CD14-positive monocyte (primary cell): ENCODE data around the gene HAND2. TPM values are rescaled to one million over a fixed set of nuclear protein-coding genes. Genes with fewer than 3 reads are reported as not detected.

ENCODE experiments used
- DNase-seq, 3 donors: peaks; one replicate each; pipeline ENCODE4 v3.0.0-alpha.2; 2011 to 2022
- H2AFZ ChIP-seq: 2 replicates; pipeline ENCODE4 v1.6.0; 2012; ENCODE audit warnings: mild to moderate bottlenecking, low read depth, low read length, inconsistent platforms; ENCODE audit not compliant: insufficient read depth, poor library complexity, severe bottlenecking
- H3K27ac ChIP-seq, 2 donors: 1 replicate in 1 of 2; 2 replicates in 1 of 2; pipeline ENCODE4 v1.5.1; 2012 to 2013; ENCODE audit warnings: low read length in 2 of 2, control low read depth in 1 of 2, inconsistent platforms in 1 of 2, low read depth in 1 of 2, mild to moderate bottlenecking in 1 of 2
- H3K27me3 ChIP-seq, 2 donors: one replicate each; pipeline versions ENCODE4 v1.6.0 to v1.6.1; 2011 to 2013; ENCODE audit warnings: low read length in 2 of 2; ENCODE audit not compliant: control insufficient read depth in 2 of 2, insufficient read depth in 2 of 2
- H3K36me3 ChIP-seq, 2 donors: replicated peaks in 1 of 2; 1 replicate in 1 of 2; 2 replicates in 1 of 2; pipeline versions ENCODE4 v1.5.1 to v1.6.1; 2012 to 2013; ENCODE audit warnings: low read length in 2 of 2, control low read depth in 1 of 2, inconsistent platforms in 1 of 2, mild to moderate bottlenecking in 1 of 2; ENCODE audit not compliant: insufficient read depth in 2 of 2, control insufficient read depth in 1 of 2
- H3K4me1 ChIP-seq, 2 donors: 1 replicate in 1 of 2; 2 replicates in 1 of 2; pipeline versions ENCODE4 v1.5.1 to v1.6.1; 2012 to 2013; ENCODE audit warnings: low read length in 2 of 2, control low read depth in 1 of 2, inconsistent platforms in 1 of 2, mild to moderate bottlenecking in 1 of 2, moderate library complexity in 1 of 2; ENCODE audit not compliant: insufficient read depth in 2 of 2, control insufficient read depth in 1 of 2
- H3K4me2 ChIP-seq: replicated peaks from 2 replicates; pipeline ENCODE3; 2012; ENCODE audit warnings: low read length, moderate library complexity, mild to moderate bottlenecking; ENCODE audit not compliant: poor library complexity, severe bottlenecking; ENCODE audit errors: extremely low read depth
- H3K4me3 ChIP-seq, 3 experiments: fragments of 200-600 bp in 1 of 3; sonication (generic) in 1 of 3; replicated peaks in 1 of 3; 1 replicate in 2 of 3; 2 replicates in 1 of 3; pipeline ENCODE4 v1.5.1; 2011 to 2013; ENCODE audit warnings: low read length in 3 of 3, mild to moderate bottlenecking in 3 of 3, control low read depth in 2 of 3, low read depth in 2 of 3, inconsistent platforms in 1 of 3, moderate library complexity in 1 of 3
- H3K79me2 ChIP-seq: 2 replicates; pipeline ENCODE4 v1.6.0; 2012; ENCODE audit warnings: mild to moderate bottlenecking, control low read depth, inconsistent platforms, low read length, moderate library complexity; ENCODE audit not compliant: insufficient read depth
- H3K9ac ChIP-seq: 2 replicates; pipeline ENCODE4 v1.6.0; 2017; ENCODE audit warnings: low read length, mild to moderate bottlenecking; ENCODE audit not compliant: insufficient read depth, poor library complexity, severe bottlenecking
- H3K9me3 ChIP-seq, 2 donors: replicated peaks in 1 of 2; 1 replicate in 1 of 2; 2 replicates in 1 of 2; pipeline versions ENCODE4 v1.5.1 to v1.6.1; 2012 to 2013; ENCODE audit warnings: low read length in 2 of 2, control low read depth in 1 of 2; ENCODE audit not compliant: control insufficient read depth in 1 of 2, insufficient read depth in 1 of 2
- H4K20me1 ChIP-seq: 2 replicates; pipeline ENCODE4 v1.6.0; 2012; ENCODE audit warnings: mild to moderate bottlenecking, low read length, control low read depth, moderate library complexity; ENCODE audit not compliant: insufficient read depth
- H3K27ac Mint-ChIP-seq, 7 donors: one replicate each; pipeline ENCODE4 v1.8.0; 2020; ENCODE audit warnings: mild to moderate bottlenecking in 7 of 7, mixed read lengths in 7 of 7, moderate library complexity in 6 of 7, inconsistent platforms in 2 of 7
- H3K27me3 Mint-ChIP-seq, 3 donors: one replicate each; pipeline ENCODE4 v1.8.0; 2021 to 2022; ENCODE audit warnings: low read depth in 3 of 3, mild to moderate bottlenecking in 3 of 3, mixed read lengths in 3 of 3, moderate library complexity in 3 of 3, inconsistent platforms in 1 of 3
- H3K36me3 Mint-ChIP-seq, 2 donors: one replicate each; pipeline ENCODE4 v1.8.0; 2020; ENCODE audit warnings: mixed read lengths in 2 of 2, inconsistent platforms in 1 of 2, mild to moderate bottlenecking in 1 of 2
- H3K4me1 Mint-ChIP-seq: one replicate; pipeline ENCODE4 v1.8.0; 2020; ENCODE audit warnings: mild to moderate bottlenecking, mixed read lengths
- H3K4me3 Mint-ChIP-seq, 2 donors: one replicate each; pipeline ENCODE4 v1.8.0; 2020; ENCODE audit warnings: mild to moderate bottlenecking in 2 of 2, mixed read lengths in 2 of 2, moderate library complexity in 1 of 2
- H3K9me3 Mint-ChIP-seq, 7 donors: one replicate each; pipeline ENCODE4 v1.8.0; 2020 to 2022; ENCODE audit warnings: mixed read lengths in 7 of 7, mild to moderate bottlenecking in 6 of 7, moderate library complexity in 6 of 7, inconsistent platforms in 2 of 7
- CTCF ChIP-seq: fragments of 200-600 bp; IDR thresholded peaks from one replicate; pipeline ENCODE4 v1.8.0; 2022; ENCODE audit warnings: antibody characterized with exemption, mild to moderate bottlenecking
- WGBS: methylation state at CpG from one replicate; pipeline ENCODE4 v1.1.5; 2013; ENCODE audit warnings: missing lambda C conversion rate; ENCODE audit not compliant: insufficient coverage; 5-methylcytosine and 5-hydroxymethylcytosine counted together
- intact Hi-C, 2 donors: fragments of 100-400 bp; cut with micrococcal nuclease; formaldehyde crosslinking; loops; one replicate each; pipeline versions ENCODE4 v1.15.0 to v1.15.1; 2023
- polyA minus RNA-seq: library from RNA; depleted of rRNA, polyadenylated mRNA; stranded (reverse); fragments of >200 nt; gene quantifications from 2 replicates; pipeline ENCODE4 v1.2.3, GENCODE V29; 2012
- polyA plus RNA-seq, 3 donors: library from polyadenylated mRNA; depleted of rRNA in 1 of 3; unstranded in 2 of 3; stranded (reverse) in 1 of 3; fragments of 300-500 nt in 2 of 3; fragments of >200 nt in 1 of 3; fragmentation: Illumina TruSeq in 2 of 3; gene quantifications; 1 replicate in 2 of 3; 2 replicates in 1 of 3; pipeline ENCODE4 v1.2.3, GENCODE V29; 2012 to 2021
- total RNA-seq, 12 experiments: library from RNA in 1 of 12; stranded (reverse) in 1 of 12; fragments of 120-200 nt in 1 of 12; gene quantifications; one replicate each; pipeline ENCODE4 v1.2.4 and lab custom pipeline; 2013 to 2026; ENCODE audit warnings: mixed read lengths in 6 of 12, inconsistent platforms in 1 of 12

Gene HAND2
- 0.19 TPM for total RNA-seq (2013)
- polyA plus RNA-seq: not detected
- 0.14 TPM in 1 of 2 replicates, not detected in the other for polyA minus RNA-seq
- 0 to 0.58 (median 0) reads per million in 11 experiments for total RNA-seq (lab: John Stamatoyannopoulos, UW)

DNA sequence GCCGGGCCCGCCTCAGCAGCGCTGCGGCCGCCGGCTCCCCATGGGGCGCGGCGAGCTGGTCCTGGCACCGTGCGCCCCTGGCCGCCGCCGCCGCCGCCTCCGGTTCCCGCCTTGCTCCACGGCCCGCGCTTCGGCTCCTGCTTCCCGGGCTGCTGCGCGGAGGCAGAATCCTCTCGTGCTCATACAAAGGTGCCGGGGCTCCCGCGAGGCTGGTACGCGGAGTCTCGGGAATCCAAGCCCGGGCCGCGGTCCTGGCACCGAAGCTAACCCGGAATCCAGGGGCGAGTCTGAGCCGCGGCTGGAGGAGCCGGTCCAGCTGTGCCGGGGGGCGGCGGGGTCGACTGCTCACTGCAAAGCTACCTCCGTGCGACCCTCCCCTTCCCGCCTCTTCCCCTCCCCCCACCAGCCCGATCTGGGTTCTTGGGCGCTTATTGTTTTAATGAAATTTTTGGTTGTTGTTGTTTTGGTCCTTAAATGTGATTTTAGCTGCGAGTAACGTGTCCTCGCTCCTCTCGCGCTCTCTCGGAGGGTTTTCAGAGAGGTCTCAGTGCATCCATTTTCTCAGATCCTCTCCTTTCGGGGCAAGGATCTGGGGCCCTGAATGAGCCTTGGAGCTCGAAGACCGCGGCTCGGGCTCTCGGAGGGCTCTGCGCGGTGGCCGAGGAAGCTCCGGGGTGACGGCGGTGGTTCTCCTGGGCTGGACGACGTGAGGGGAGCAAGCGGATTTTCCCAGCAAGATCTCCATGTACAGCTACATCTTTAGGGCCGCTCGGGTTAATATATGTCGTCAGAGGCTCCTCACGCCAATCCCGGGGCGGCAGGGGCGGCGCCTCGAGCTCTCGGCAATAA, at the start of gene HAND2:
HAND2 (minus strand) TSS at position 753 of the 849 bp plus-strand sequence. CDS start 940 bp downstream, outside the sequence.
- no peaks in the 10 kb centered on the region for H4K20me1 ChIP-seq
- peak within 1 kb of the TSS; percentile 16 for H3K4me2 ChIP-seq
- H3K36me3 ChIP-seq: no peaks in the 10 kb centered on the region
- H2AFZ ChIP-seq: no peak within 1 kb of the TSS
- 2% methylated on average over 59 of the region's 81 CpGs for WGBS
- no peak within 1 kb of the TSS for H3K27ac ChIP-seq
- Mint-ChIP-seq H3K4me1 (peaks cover 26% of the 10 kb centered on the region), H3K36me3 (peaks cover 6 to 11% of the 10 kb centered on the region in 2 donors), H3K27me3 (peaks cover 94 to 98% (median 96%) of the 10 kb centered on the region in 3 donors), H3K4me3 (peak within 1 kb of the TSS; percentile 43 to 88), H3K9me3 (peaks cover 3 to 61% (median 55%) of the 10 kb centered on the region in 7 donors), H3K27ac (no peak within 1 kb of the TSS)
- no peak for DNase-seq
- TF ChIP-seq CTCF: no peak
- H3K27me3 ChIP-seq: peaks cover 91 to 94% of the 10 kb centered on the region in 2 donors
- H3K9me3 ChIP-seq: peaks cover 4 to 85% of the 10 kb centered on the region in 2 donors
- intact Hi-C loops: loop anchor here in 1 of 2 donors (5.0 kb wide), 1 partner anchor 683 kb away; no protein-coding TSS in a partner anchor
- H3K4me1 ChIP-seq: peaks cover 7 to 17% of the 10 kb centered on the region in 2 donors
- H3K79me2 ChIP-seq: no peaks in the 10 kb centered on the region
- H3K4me3 ChIP-seq: no peak within 1 kb of the TSS
- no peak within 1 kb of the TSS for H3K9ac ChIP-seq

DNA sequence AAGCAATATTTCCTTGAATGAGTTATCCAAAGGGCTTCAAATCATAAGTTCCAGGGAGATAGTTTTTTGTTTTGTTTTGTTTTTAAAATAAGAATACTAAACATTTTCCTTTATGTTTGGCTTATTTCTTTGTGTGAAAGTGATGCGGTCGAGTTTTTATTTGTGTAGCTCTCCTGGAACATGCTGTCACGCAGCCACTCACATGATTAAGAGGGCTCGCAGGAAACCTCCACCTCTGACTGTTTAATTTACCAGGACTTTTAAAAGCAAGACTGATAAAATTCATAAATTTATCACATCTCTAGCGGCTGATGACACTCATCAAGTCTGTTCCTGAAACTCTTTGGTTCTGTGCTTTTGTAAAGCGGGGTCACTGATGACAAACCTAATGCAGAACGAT, 48.9 kb upstream of the HAND2 start:
- Mint-ChIP-seq H3K36me3 (no peaks in the 10 kb centered on the region), H3K9me3 (peaks cover 0 to 1% (median 0%) of the 10 kb centered on the region in 7 donors), H3K4me3 (no peak overlapping the region), H3K27ac (no peak overlapping the region), H3K27me3 (peaks cover 5 to 22% (median 18%) of the 10 kb centered on the region in 3 donors), H3K4me1 (no peaks in the 10 kb centered on the region)
- no peak for TF ChIP-seq CTCF
- intact Hi-C loops: no loop called here
- H3K4me3 ChIP-seq: no peak overlapping the region
- H3K27ac ChIP-seq: no peak overlapping the region
- DNase-seq: no peak
- H3K79me2 ChIP-seq: no peaks in the 10 kb centered on the region
- no peaks in the 10 kb centered on the region for H3K4me1 ChIP-seq
- H3K36me3 ChIP-seq: no peaks in the 10 kb centered on the region
- no peak overlapping the region for H3K9ac ChIP-seq
- H2AFZ ChIP-seq: no peak overlapping the region
- H3K27me3 ChIP-seq: peaks cover 12 to 14% of the 10 kb centered on the region in 2 donors
- no peaks in the 10 kb centered on the region for H3K9me3 ChIP-seq
- no peaks in the 10 kb centered on the region for H4K20me1 ChIP-seq
- WGBS: 86% methylated on average over 1 of the region's 7 CpGs
- H3K4me2 ChIP-seq: no peak overlapping the region
